Activated CD8-positive, alpha-beta T cell treated with anti-CD3 and anti-CD28 coated beads for 36 hours (primary cell): Measurements from ENCODE around the gene RAB43. TPM values are rescaled to one million over a fixed set of nuclear protein-coding genes. Genes with fewer than 3 reads are reported as not detected.

Experiments used
- ATAC-seq: fragments of 200-7000 bp; cut with Tn5 transposase; one replicate; pipeline ENCODE4 v1.10.0; 2021; ENCODE audit warnings: mild to moderate bottlenecking, moderate library complexity
- CTCF ChIA-PET: fragments of 350-600 bp; sonication (Branson Sonifier 250); formaldehyde crosslinking; loops from one replicate; lab custom pipeline; 2021; ENCODE audit warnings: antibody characterized with exemption; lab: Charles Lee
- POLR2A ChIA-PET: fragments of 350-600 bp; sonication (Branson Sonifier 250); formaldehyde crosslinking; loops from one replicate; lab custom pipeline; 2021; ENCODE audit warnings: antibody characterized with exemption; lab: Charles Lee
- DNase-seq: peaks from one replicate; pipeline ENCODE4 v3.0.0-alpha.2; 2020
- H3K27ac Mint-ChIP-seq: one replicate; pipeline ENCODE4 v1.8.0; 2021; ENCODE audit warnings: mild to moderate bottlenecking, mixed read lengths
- H3K27me3 Mint-ChIP-seq: one replicate; pipeline ENCODE4 v1.8.0; 2021; ENCODE audit warnings: mixed read lengths
- H3K36me3 Mint-ChIP-seq: one replicate; pipeline ENCODE4 v1.8.0; 2021; ENCODE audit warnings: low read depth, mixed read lengths
- H3K4me1 Mint-ChIP-seq: one replicate; pipeline ENCODE4 v1.8.0; 2021; ENCODE audit warnings: low read depth, mixed read lengths
- H3K4me3 Mint-ChIP-seq: one replicate; pipeline ENCODE4 v1.8.0; 2021; ENCODE audit warnings: mild to moderate bottlenecking, moderate library complexity, mixed read lengths
- H3K9me3 Mint-ChIP-seq: one replicate; pipeline ENCODE4 v1.8.0; 2021; ENCODE audit warnings: mixed read lengths
- CTCF ChIP-seq: fragments of 200-600 bp; IDR thresholded peaks from one replicate; pipeline ENCODE4 v1.8.0; 2022; ENCODE audit warnings: antibody characterized with exemption, mild to moderate bottlenecking
- intact Hi-C: fragments of 100-400 bp; cut with micrococcal nuclease; formaldehyde crosslinking; loops from one replicate; pipeline ENCODE4 v1.10.0; 2022
- total RNA-seq, 2 experiments: library from RNA; stranded (reverse); gene quantifications; one replicate each; pipeline ENCODE4 v1.2.3, GENCODE V29; 2021

Gene RAB43
- total RNA-seq, 2 experiments from 2014 or later = 41.6 to 44.1 TPM

- H3K27me3 Mint-ChIP-seq = no peaks in the 10 kb centered on the region
- intact Hi-C loops = no loop called here
- DNase-seq = no peak
- peaks cover 11% of the 10 kb centered on the region for H3K4me1 Mint-ChIP-seq
- CTCF ChIA-PET = interaction anchor here (1.0 to 11.2 kb wide), 4 partner anchors 13 to 97 kb away, joined by 3 to 103 read pairs (median 6); no protein-coding TSS in a partner anchor
- H3K9me3 Mint-ChIP-seq = peaks cover 5% of the 10 kb centered on the region
- ATAC-seq = no peak
- no peak for TF ChIP-seq CTCF
- POLR2A ChIA-PET = interaction anchor here (1.4 kb wide), 3 partner anchors 12 to 117 kb away, joined by 4 to 6 read pairs (median 6); no protein-coding TSS in a partner anchor
- H3K4me3 Mint-ChIP-seq = no peak overlapping the region
- H3K27ac Mint-ChIP-seq = no peak overlapping the region
- no peaks in the 10 kb centered on the region for H3K36me3 Mint-ChIP-seq
These were observed 55.9 kb downstream of the RAB43 start for GRCh38 chr3:129065720-129066073.

DNA sequence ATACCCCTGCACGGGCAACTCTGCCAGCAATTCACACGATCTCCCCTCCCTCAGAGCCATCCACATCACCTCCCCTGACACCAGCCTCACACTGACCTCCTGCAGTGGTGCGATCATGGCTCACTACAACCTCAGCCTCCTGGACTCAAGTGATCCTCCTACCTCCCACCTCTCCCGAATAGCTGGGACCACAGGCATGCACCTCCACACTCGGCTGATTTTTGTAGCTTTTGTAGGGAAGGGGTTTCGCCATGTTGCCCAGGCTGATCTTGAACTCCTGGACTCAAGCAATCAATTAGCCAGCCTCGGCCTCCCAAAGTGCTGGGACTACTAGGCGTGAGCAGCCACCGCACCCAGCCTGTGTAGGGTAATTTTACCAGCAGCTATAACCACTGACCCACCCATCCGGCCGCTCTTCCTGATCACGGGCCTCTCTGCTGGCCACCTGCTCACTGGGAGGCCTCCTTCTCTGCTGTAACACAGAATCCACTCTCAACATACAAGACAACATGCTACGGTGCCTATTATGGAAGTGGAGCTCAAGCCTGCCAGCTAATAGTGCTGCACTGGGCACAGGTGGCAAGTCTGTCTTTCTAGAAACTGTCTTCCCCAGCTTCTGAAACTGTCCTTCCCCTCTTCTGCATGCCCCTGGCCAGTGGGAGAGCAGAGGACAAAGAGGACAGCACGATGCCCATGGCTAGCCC, 56.4 kb downstream of the RAB43 start:
- Mint-ChIP-seq H3K4me3 (no peak overlapping the region), H3K27me3 (no peaks in the 10 kb centered on the region), H3K9me3 (peaks cover 5% of the 10 kb centered on the region), H3K4me1 (peaks cover 11% of the 10 kb centered on the region), H3K27ac (no peak overlapping the region), H3K36me3 (no peaks in the 10 kb centered on the region)
- CTCF ChIA-PET = interaction anchor here (1.0 to 11.2 kb wide), 4 partner anchors 12 to 97 kb away, joined by 3 to 103 read pairs (median 6); no protein-coding TSS in a partner anchor
- ATAC-seq (no peak), DNase-seq (no peak)
- intact Hi-C loops = no loop called here
- no peak for TF ChIP-seq CTCF
- POLR2A ChIA-PET = interaction anchor here (0.6 to 1.4 kb wide), 3 partner anchors 11 to 55 kb away, joined by 3 to 6 read pairs (median 6); no protein-coding TSS in a partner anchor

GRCh38 chr3:129063841-129064482, 57.6 kb downstream of the RAB43 start:
- Mint-ChIP-seq H3K36me3 (no peaks in the 10 kb centered on the region), H3K4me1 (peaks cover 3% of the 10 kb centered on the region), H3K4me3 (no peak overlapping the region), H3K9me3 (peaks cover 5% of the 10 kb centered on the region), H3K27ac (no peak overlapping the region), H3K27me3 (no peaks in the 10 kb centered on the region)
- CTCF ChIA-PET = no interaction called here
- ATAC-seq = no peak
- POLR2A ChIA-PET = interaction anchor here (0.7 kb wide), 1 partner anchor 22 kb away, joined by 3 read pairs; no protein-coding TSS in a partner anchor
- intact Hi-C loops = no loop called here
- no peak for DNase-seq
- TF ChIP-seq CTCF = no peak

DNA sequence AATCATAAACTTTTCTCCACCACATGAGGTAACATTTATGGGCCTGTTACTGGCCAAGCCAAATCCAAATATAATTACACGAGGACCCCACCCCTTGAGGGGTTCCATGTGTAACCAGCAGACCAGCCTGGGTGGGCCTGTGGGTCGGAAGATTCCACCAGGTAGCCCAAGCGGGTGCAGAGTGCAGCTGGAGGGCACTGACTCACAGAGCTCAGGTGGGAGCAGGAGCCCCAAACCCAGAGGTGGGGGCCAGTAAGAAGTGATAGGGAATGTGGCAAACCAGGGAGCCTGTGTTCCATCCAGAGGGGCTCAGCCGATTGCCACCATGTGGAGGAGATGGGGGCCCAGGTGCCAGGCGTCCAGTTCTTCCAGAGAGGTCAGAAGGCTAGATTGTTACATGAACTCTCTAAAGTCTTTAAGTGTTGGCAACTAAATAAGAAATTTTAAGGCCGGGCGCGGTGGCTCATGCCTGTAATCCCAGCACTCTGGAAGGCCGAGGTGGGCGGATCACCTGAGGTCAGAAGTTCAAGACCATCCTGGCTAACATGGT, 58.4 kb downstream of the RAB43 start:
- no peak overlapping the region for H3K4me3 Mint-ChIP-seq
- ChIA-PET POLR2A (interaction anchor here (0.7 kb wide), 1 partner anchor 23 kb away, joined by 3 read pairs; no protein-coding TSS in a partner anchor), CTCF (interaction anchor here (1.0 kb wide), 1 partner anchor 10 kb away, joined by 7 read pairs; no protein-coding TSS in a partner anchor)
- no peaks in the 10 kb centered on the region for H3K27me3 Mint-ChIP-seq
- H3K27ac Mint-ChIP-seq = no peak overlapping the region
- peaks cover 5% of the 10 kb centered on the region for H3K9me3 Mint-ChIP-seq
- no peaks in the 10 kb centered on the region for H3K36me3 Mint-ChIP-seq
- peaks cover 6% of the 10 kb centered on the region for H3K4me1 Mint-ChIP-seq
- ATAC-seq (no peak), DNase-seq (no peak)
- intact Hi-C loops = no loop called here
- no peak for TF ChIP-seq CTCF
